SKM-1 (cell line): Measurements from ENCODE around the gene WNT2.
"Not testable (repeated sequence)": the region's sequence is repeated elsewhere in the genome, so short reads cannot be mapped to it uniquely, and the experiment has no call there.

ENCODE experiments used
- DNase-seq: peaks from one replicate; lab custom pipeline; 2025; ENCODE audit not compliant: unreplicated experiment; lab: John Stamatoyannopoulos, UW

The WNT2 gene

DNA sequence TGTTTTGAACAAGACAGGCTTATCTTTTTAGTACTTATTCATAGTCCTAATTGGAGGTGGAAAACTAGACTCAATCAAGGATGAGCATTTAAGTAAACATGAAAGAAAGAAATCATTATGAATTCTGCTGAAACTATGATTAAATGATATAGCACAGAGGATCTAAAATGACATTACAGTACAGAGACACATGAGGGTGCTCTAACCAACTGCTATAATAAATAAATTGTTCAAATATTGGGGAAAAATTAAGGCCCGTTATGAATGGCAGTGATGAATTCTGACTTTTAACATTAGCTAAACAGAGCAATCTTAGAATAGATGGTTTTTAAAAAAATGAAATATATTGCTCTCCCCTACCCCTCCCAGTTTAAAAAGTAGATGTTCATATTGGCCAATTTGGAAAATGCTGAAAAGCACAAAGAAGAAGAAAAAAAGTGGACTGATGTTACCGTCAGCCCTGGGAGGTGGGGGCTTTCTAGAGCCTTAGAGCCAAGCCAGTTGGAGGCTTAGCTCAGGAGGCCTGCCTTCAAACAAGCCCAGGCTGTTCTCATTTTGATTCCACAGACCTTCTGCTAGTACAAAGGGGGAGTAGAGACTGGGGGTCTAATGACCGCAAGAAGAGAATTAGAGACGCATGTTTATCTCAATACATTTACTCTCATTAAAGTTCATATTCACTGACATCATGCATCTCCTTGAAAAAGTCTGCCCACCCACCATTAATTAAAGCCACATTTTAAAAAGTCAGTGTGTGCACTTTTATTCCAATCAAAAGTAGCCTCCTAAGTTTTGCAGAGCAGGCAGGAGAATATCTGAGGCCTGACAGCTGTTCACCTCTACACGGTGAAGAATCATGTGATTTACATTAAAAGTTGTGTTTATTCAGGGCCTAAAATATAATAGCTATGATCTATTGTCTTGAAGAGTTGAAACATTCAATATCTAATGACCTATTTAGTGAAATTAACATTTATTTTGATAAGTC is 10.0 kb downstream of the WNT2 start:
- no peak for DNase-seq

- DNase-seq: no peak
These were observed 14.0 kb downstream of the WNT2 start for GRCh38 chr7:117308891-117309290.

GRCh38 chr7:117302396-117302795 is 20.5 kb downstream of the WNT2 start:
- DNase-seq: no peak

DNA sequence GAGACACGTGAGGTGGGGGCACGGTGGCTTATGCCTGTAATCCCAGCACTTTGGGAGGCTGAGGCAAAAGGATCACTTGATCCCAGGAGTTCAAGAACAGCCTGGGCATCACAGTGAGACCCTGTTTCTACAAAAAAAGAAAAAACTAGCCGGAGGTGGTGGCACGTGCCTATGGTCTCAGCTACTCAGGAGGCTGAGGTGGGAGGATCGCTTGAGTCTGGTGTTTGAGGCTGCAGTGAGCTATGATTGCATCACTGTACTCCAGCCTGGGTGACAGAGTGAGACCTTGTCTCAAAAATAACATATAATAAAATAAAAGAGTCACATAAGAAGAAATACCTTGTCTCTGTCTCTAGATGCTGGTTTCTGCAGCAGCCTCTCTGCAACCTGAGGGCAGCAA is 22.4 kb downstream of the WNT2 start:
- DNase-seq: not testable (repeated sequence)

DNA sequence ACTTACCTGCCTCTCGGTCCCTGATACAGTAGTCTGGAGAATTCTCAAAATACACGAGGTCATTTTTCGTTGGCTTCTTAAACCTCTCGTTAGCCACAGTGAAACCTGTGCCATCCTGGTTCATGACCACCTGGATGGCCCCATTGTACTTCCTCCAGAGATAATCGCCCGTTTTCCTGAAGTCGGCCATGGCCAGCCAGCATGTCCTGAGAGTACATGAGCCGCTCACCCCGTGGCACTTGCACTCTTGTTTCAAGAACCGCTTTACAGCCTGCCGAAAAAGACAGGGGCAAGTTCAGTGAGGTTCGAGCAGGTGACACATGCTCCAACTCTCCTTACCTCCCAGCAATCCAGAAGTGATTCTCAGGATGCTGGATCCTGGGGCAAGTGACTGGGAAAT is 25.3 kb downstream of the WNT2 start:
- no peak for DNase-seq

DNA sequence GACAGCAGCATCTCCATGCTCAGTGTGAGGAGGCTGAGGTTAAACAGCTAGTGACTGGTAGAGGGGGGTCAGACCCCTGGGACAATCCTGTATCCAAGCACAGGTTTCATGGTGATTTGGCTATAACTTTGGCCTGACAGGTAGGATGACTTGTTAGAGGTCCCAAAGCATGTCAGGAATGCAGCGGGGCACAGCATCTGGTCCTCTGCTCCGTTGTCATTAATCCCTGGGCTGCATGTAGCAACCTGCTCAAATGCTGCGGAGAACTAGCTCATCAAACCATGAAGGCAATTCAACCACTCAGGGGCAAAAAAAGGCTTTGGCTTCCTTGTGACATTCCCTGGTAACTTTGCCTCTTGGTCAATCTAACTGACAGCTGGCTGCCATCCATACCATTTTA is 26.8 kb downstream of the WNT2 start:
- DNase-seq: no peak

DNA sequence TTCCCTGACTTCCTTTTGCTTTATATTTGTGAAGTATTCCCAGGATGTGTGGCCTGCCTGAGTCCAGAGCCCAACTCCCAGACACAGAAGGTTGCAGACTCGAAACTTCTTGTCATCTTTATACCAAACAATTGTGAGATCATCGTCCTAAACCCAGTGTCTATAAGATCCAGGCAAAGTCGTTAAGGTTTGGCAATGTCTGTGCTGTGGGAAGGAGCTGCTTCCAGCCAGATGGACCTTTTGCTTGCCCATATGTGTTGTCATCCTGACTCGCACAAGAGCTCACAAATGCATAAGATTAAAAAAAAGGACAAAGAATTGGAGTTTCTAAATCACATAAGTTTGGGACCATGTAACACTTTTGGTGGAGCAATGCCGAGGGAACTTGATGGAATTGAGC is 37.0 kb downstream of the WNT2 start:
- no peak for DNase-seq

- DNase-seq: no peak
These were observed 38.2 kb downstream of the WNT2 start for GRCh38 chr7:117284692-117285091.

GRCh38 chr7:117283779-117284178 is 39.1 kb downstream of the WNT2 start:
- DNase-seq: no peak

DNA sequence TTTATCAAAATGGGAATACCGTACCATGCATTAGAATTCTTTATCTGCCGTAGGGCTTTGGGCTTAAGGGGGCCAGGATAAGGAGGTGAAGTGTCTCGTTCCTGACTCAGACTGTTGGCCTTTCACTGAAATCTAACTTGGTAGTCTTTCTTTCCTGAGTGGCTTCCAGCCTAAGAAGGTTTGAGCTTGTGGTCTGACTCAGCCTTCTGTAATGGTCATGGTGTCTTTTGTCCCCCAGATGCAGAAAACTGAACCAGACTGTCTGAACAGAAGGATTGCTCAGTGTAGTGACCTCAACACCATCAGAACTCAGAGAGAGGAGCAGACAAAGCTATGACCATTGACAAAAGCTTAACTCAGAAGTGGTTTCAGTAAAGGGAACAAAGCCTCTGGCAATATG is 39.5 kb downstream of the WNT2 start:
- DNase-seq: no peak

GRCh38 chr7:117282239-117282812 is 40.5 kb downstream of the WNT2 start:
- no peak for DNase-seq

DNA sequence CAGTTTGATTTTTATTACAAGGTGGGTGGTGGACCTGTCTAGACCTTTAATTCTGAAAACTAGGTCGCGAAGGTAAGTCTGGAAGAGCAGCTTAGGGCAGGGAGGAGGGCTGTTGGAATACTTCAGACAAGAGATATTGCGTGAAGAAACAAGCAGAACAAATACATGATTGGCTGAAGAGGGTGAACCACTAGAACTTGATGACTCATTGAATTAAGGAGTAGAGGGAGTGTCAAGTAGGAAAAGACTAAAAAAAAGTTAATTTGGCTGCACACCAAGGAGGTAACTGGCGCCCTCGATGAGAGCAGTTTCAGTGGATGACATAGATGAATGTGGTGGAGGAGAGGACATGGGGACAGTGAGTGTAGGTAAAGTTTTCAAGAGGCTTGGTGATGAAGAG is 41.3 kb downstream of the WNT2 start:
- DNase-seq: no peak

GRCh38 chr7:117279931-117280557 is 42.8 kb downstream of the WNT2 start:
- DNase-seq: no peak

DNA sequence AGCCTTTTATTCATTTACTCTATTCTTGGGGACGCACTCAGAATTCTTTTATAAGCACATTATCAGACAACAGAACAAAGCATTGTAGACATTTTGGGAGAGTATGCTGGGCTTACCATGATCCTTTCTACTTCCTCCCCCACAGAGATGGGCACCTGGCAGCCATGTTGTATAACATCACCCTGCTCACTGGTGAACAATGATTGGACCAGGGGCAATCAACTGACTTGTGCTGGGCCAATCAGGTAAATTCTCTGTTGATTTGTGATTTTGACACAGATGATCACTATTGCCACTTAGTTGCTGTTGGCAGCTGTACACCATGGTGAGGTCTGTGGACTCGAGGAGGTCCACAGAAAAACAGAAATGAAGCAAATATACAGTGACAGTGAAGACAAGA is 43.7 kb downstream of the WNT2 start:
- no peak for DNase-seq

DNA sequence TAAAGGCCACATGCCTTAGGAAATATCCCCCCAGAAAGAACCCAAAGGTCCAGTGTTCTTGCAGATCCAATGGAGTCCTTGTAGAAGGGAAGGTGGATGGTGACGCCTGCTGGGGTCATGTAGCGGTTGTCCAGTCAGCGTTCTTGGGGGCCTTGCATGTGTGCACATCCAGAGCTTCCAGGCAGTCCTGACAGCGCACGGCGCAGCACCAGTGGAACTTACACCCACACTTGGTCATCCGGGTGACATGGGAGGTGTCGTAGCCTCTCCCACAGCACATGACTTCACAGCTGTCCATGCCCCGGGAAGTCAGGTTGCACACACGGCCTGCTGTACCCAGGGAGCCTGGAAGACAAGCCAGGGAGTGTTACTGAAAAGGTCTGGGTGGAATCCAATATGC is 44.8 kb downstream of the WNT2 start:
- DNase-seq: no peak

- DNase-seq: no peak
These were observed 45.3 kb downstream of the WNT2 start for GRCh38 chr7:117277576-117277975.

GRCh38 chr7:117274951-117275350 is 47.9 kb downstream of the WNT2 start:
- DNase-seq: no peak

DNA sequence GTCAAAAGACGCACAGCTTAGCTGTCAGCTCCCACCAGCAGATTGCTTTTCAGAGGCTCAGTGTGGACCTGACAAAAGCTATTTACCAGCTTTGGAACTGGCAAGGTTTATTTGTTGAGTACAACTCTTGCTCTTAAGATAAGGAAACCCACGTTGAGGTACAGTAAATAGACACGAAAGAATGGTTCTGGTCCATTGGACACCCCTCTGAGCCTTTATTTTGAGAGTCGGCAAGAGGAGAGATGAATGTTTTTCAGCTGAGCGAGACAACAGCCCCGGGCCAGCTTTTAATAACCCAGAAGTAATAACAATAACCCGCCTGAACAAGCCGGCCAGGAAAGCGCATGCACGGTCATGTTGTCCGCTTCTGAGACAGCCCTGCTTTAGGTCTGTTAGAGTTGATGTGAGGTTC is 49.0 kb downstream of the WNT2 start:
- no peak for DNase-seq

DNA sequence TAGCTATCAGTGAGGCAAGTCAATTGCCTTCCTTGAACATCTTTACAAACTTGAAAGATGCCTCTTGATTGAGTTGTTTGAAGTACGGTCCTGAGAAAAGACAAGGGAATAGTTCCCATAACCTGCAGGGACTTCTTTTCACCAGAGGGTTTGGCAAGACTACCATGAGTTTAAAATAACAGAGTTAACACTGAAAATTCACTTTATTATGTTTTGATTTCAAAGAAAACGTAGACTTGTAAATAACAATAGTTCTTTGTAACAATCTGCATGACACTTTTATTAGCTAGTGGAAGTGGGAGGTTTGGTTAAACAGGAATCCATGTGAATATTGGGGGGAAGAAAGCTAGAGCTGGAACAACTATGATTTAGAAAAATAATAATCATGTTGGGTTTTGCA is 49.5 kb downstream of the WNT2 start:
- DNase-seq: no peak

GRCh38 chr7:117272017-117272759 is 50.7 kb downstream of the WNT2 start:
- DNase-seq: no peak

- no peak for DNase-seq
These were observed 51.3 kb downstream of the WNT2 start for GRCh38 chr7:117271566-117271965.
